Stomach (tissue), 4 donors: ENCODE measurements around the gene GPC6.

Experiments used
- EP300 ChIP-seq: sonication (generic); formaldehyde crosslinking; IDR thresholded peaks from one replicate; pipeline ENCODE4 v1.6.1; 2017; ENCODE audit warnings: antibody characterized with exemption
- POLR2A ChIP-seq, 4 donors: fragments of 450-650 bp; IDR thresholded peaks; one replicate each; pipeline ENCODE4 v1.6.1; 2016; ENCODE audit warnings: antibody characterized with exemption in 4 of 4, control low read depth in 2 of 4, mild to moderate bottlenecking in 1 of 4, moderate library complexity in 1 of 4
- POLR2AphosphoS5 ChIP-seq, 3 donors: sonication (generic); formaldehyde crosslinking; IDR thresholded peaks; one replicate each; pipeline ENCODE4 v1.6.1; 2016; ENCODE audit warnings: antibody characterized with exemption in 3 of 3
- TF ChIP-seq, protein P1 (sequence below), 7 experiments: fragments of 450-650 bp in 4 of 7; fragments of 200-600 bp in 3 of 7; sonication (generic) in 3 of 7; IDR thresholded peaks; one replicate each; pipeline ENCODE4 v1.5.1; 2016 to 2019; ENCODE audit warnings: antibody characterized with exemption in 7 of 7, control low read depth in 2 of 7, mild to moderate bottlenecking in 1 of 7

DNA sequence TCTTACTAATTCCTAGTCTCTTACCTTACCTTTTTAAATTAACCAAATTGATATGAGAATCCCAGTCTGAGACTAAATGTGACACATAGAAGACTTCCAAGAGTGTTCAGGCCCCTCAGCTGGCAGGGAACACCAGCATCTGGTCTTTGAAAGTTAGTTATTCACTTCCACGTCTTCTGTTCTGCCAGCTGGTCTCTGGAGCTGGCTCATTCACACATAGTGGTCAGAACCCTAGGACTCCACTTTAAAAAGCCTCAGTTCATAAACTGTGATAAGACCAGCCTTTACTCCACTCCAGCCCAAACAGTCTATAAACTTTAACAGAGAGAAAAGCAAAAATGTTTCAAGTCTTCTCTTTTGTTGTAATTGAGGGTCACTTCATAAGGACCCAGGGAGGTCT, 989.9 kb downstream of the GPC6 start:
- TF ChIP-seq, protein P1, sequence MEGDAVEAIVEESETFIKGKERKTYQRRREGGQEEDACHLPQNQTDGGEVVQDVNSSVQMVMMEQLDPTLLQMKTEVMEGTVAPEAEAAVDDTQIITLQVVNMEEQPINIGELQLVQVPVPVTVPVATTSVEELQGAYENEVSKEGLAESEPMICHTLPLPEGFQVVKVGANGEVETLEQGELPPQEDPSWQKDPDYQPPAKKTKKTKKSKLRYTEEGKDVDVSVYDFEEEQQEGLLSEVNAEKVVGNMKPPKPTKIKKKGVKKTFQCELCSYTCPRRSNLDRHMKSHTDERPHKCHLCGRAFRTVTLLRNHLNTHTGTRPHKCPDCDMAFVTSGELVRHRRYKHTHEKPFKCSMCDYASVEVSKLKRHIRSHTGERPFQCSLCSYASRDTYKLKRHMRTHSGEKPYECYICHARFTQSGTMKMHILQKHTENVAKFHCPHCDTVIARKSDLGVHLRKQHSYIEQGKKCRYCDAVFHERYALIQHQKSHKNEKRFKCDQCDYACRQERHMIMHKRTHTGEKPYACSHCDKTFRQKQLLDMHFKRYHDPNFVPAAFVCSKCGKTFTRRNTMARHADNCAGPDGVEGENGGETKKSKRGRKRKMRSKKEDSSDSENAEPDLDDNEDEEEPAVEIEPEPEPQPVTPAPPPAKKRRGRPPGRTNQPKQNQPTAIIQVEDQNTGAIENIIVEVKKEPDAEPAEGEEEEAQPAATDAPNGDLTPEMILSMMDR (IDR thresholded peaks at IDR 0.05): no peak
- TF ChIP-seq POLR2A (IDR thresholded peaks at IDR 0.05) (no peak), EP300 (no peak), POLR2AphosphoS5 (IDR thresholded peaks at IDR 0.05) (no peak)
